ENCODE results near the gene MBD5.

DNA sequence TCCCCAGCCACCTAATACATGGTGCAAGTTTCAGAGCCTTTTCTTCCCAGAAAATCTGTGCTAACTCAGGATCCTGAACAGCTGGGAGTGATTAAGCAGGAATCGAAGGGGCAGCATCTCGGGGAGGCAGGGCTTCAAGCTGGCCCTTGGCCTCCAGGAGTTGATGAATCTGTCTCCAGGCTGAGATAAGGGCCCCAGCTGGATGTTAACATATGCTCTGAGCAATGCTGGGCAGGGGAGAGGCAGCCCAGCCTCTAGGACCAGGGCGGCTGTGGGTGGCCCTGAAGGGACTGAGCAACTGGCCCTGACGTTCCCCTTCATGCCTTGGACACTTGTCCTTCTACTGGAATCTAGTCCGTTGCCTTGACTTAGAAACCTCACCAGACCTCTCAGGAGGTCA, 539.6 kb downstream of the MBD5 start:
- TF ChIP-seq GATA2 (IDR thresholded peaks at IDR 0.05; ENCODE audit: low read depth, low read length) (no peak), GATA3 (IDR thresholded peaks at IDR 0.05; ENCODE audit: low read depth, low read length) (no peak)

Data from SH-SY5Y (cell line).